Erythroblast (primary cell): ENCODE measurements around the gene PVR.
A peak's percentile ranks its signal among the peaks of the same experiment; 100 is the strongest.
"Not testable (repeated sequence)": the region's sequence is repeated elsewhere in the genome, so short reads cannot be mapped to it uniquely, and the experiment has no call there.

Experiments used
- DNase-seq, 2 experiments: peaks; one replicate each; lab custom pipeline; 2025; lab: John Stamatoyannopoulos, UW
- GATA1 ChIP-seq: IDR thresholded peaks from 2 replicates; pipeline ENCODE4 v1.6.1; 2011; ENCODE audit warnings: low read depth, mild to moderate bottlenecking, control low read depth, low read length, moderate library complexity
- POLR2A ChIP-seq: IDR thresholded peaks from 2 replicates; pipeline ENCODE4 v1.6.1; 2011; ENCODE audit warnings: mild to moderate bottlenecking, low read length

PVR gene

GRCh38 chr19:44664976-44665375 lies 21.3 kb downstream of the PVR start:
- TF ChIP-seq GATA1 (no peak), POLR2A (no peak)
- DNase-seq, result no peak

DNA sequence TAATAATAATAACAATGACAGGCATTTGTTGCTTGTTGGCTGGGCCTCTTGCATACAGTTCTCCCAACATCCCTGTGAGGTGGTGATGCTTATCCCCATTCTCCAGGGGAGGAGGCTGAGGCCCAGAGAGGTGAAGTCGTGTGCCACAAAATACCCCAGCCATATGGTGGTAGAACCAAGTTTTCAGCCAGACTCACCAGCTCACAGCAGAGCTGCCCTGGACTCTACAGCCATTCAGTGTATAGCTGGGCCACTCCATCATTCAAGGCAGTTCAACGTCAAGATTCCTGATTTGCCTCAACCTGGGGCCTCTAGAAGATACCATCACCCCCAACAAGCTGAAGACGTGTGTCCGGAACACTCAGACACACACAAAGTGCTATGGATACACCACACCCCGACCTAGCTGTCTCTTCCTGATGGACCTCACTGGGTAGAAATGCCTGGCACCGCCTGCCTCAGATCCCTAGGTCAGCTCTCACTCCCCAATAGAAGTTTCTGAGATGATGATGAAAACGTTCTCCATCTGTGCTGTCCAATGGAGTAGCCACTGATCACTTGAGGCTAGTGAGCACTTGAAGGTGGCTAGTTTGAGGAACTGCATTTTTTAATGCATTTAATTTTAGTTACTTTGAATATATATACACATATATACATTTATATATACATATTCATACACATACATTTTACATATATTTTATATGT lies 23.3 kb downstream of the PVR start:
- no peak for TF ChIP-seq POLR2A
- TF ChIP-seq GATA1, result no peak

GRCh38 chr19:44668985-44669764 lies 25.5 kb downstream of the PVR start:
- DNase-seq, result no peak
- no peak for TF ChIP-seq GATA1
- no peak for TF ChIP-seq POLR2A

More for the DNA sequence above, 23.3 kb downstream of the PVR start:
- DNase-seq, result peak in 1 of 2 experiments; percentile 19

GRCh38 chr19:44670027-44670426 lies 26.3 kb downstream of the PVR start:
- not testable (repeated sequence) for DNase-seq

- TF ChIP-seq GATA1 (no peak), POLR2A (no peak)
- DNase-seq, result no peak
Observed at GRCh38 chr19:44671400-44671799, 27.7 kb downstream of the PVR start, which contains the start of gene CEACAM19. Gene CEACAM19 (plus strand): TSS chr19:44671482. CDS start chr19:44671932, 450 bp downstream.

DNA sequence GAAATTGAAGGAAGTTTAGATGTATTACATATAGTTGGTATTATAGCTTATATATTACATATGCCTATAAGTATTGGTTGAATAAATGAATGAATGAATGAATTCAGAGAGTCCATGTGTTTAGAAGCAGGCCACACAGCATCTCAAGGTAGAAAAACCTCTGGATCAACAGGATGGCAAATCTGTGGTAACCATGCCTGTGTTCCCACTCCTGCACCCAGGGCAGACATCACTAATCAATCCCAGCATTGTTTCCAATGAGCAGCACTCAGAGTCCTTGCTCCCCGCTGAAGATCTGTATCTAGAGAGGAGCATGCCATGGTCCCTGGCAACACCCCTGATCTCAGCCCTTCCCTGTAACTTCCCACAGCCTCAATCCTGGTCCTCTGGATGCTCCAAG lies 28.5 kb downstream of the PVR start:
- DNase-seq, result no peak
- TF ChIP-seq POLR2A (no peak), GATA1 (no peak)

DNA sequence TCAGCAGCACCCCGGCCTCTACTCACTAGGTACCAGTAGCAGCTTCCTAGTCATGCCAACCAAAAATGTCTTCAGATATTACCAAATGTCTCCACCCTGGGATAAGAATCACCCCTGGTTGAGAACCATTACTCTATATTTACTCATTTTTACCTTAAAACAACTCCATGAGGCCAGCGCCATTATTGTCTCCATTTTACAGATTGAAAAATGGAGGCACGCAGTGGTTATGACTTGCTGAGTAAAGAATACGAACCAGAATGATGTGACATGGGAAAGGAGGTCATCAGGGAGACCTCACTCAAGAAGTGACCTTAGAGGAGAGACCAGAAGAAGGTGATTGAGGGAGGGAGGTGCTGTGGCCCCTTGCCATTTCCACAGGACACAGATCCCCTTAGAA lies 29.8 kb downstream of the PVR start:
- no peak for DNase-seq
- no peak for TF ChIP-seq POLR2A
- TF ChIP-seq GATA1, result no peak

GRCh38 chr19:44675521-44675920 lies 31.8 kb downstream of the PVR start:
- no peak for DNase-seq
- TF ChIP-seq POLR2A, result no peak
- TF ChIP-seq GATA1, result no peak

GRCh38 chr19:44677019-44677811 lies 33.5 kb downstream of the PVR start:
- no peak for DNase-seq
- no peak for TF ChIP-seq GATA1
- TF ChIP-seq POLR2A, result no peak

DNA sequence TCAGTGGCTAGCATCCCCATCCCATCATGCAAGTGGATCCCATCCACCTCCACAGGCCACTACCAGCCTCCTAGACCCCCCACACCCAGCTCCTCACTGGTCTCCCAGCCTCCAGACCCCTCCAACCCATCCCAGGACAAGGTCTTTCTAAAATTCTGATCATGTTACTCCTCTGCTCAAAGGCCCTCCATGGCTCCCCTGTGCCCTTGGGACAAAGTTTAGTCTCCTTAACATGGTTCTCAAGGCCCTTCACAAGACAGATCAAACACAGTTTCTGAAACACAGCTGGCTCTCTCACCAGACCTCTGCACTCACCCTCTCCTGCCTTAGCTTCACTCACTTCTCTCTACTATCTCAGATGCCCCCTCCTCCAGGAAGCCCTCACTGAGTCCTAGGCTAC lies 36.8 kb downstream of the PVR start:
- no peak for TF ChIP-seq GATA1
- no peak for TF ChIP-seq POLR2A
- DNase-seq, result no peak

GRCh38 chr19:44681992-44682790 lies 38.5 kb downstream of the PVR start:
- DNase-seq, result no peak
- TF ChIP-seq POLR2A, result no peak
- TF ChIP-seq GATA1, result no peak

GRCh38 chr19:44682807-44683206 lies 39.1 kb downstream of the PVR start:
- TF ChIP-seq POLR2A (no peak), GATA1 (no peak)
- DNase-seq, result no peak
